H9 (cell line): ENCODE data around the gene MTHFD2. TPM values are rescaled to one million over a fixed set of nuclear protein-coding genes. Genes with fewer than 3 reads are reported as not detected.

ENCODE experiments used
- DNase-seq: peaks from one replicate; pipeline ENCODE4 v3.0.0-alpha.2; 2017
- H2AFZ ChIP-seq: one replicate; pipeline ENCODE4 v1.6.1; 2013; ENCODE audit warnings: mild to moderate bottlenecking, low read length, control low read depth, moderate library complexity
- H2AK5ac ChIP-seq: 2 replicates; pipeline ENCODE4 v1.6.1; 2013; ENCODE audit warnings: low read length, control low read depth, mixed read lengths; ENCODE audit not compliant: insufficient read length
- H2BK120ac ChIP-seq: one replicate; pipeline ENCODE4 v1.6.1; 2013; ENCODE audit warnings: low read depth, mild to moderate bottlenecking, low read length, control low read depth, inconsistent platforms; ENCODE audit not compliant: poor library complexity, severe bottlenecking
- H2BK12ac ChIP-seq: 2 replicates; pipeline ENCODE4 v1.6.1; 2013; ENCODE audit warnings: low read length, control low read depth, mixed read lengths, low read depth; ENCODE audit not compliant: insufficient read length
- H2BK15ac ChIP-seq: 2 replicates; pipeline ENCODE4 v1.6.1; 2013; ENCODE audit warnings: low read depth, low read length, control low read depth
- H2BK20ac ChIP-seq: one replicate; pipeline ENCODE4 v1.6.1; 2013; ENCODE audit warnings: low read depth, mild to moderate bottlenecking, low read length, control low read depth, inconsistent platforms; ENCODE audit not compliant: poor library complexity, severe bottlenecking
- H2BK5ac ChIP-seq: 2 replicates; pipeline ENCODE4 v1.6.1; 2013; ENCODE audit warnings: low read length, control low read depth, mixed read lengths; ENCODE audit not compliant: insufficient read length
- H3K14ac ChIP-seq: 2 replicates; pipeline ENCODE4 v1.6.1; 2013; ENCODE audit warnings: low read length, control low read depth; ENCODE audit not compliant: insufficient read depth
- H3K18ac ChIP-seq: 2 replicates; pipeline ENCODE4 v1.6.1; 2013; ENCODE audit warnings: low read depth, mild to moderate bottlenecking, mixed read lengths, low read length, control low read depth; ENCODE audit not compliant: insufficient read length
- H3K23ac ChIP-seq: 2 replicates; pipeline ENCODE4 v1.6.1; 2013; ENCODE audit warnings: low read length, control low read depth, mixed read lengths, low read depth; ENCODE audit not compliant: insufficient read length
- H3K23me2 ChIP-seq: 2 replicates; pipeline ENCODE4 v1.6.1; 2013; ENCODE audit warnings: low read depth, mild to moderate bottlenecking, mixed read lengths, low read length, control low read depth; ENCODE audit not compliant: insufficient read length, poor library complexity, severe bottlenecking
- H3K27ac ChIP-seq: 2 replicates; pipeline ENCODE4 v1.5.1; 2013; ENCODE audit warnings: low read length, control low read depth, mixed read lengths, low read depth; ENCODE audit not compliant: insufficient read length
- H3K27me3 ChIP-seq: 2 replicates; pipeline ENCODE4 v1.6.1; 2013; ENCODE audit warnings: low read length, control low read depth, inconsistent platforms; ENCODE audit not compliant: insufficient read depth
- H3K4ac ChIP-seq: 2 replicates; pipeline ENCODE4 v1.6.1; 2013; ENCODE audit warnings: low read depth, mild to moderate bottlenecking, control low read depth, inconsistent platforms, low read length, moderate library complexity
- H3K4me1 ChIP-seq: 2 replicates; pipeline ENCODE4 v1.6.1; 2013; ENCODE audit warnings: low read length, control low read depth, inconsistent platforms; ENCODE audit not compliant: insufficient read depth
- H3K4me2 ChIP-seq: 2 replicates; pipeline ENCODE4 v1.6.1; 2013; ENCODE audit warnings: low read length, control low read depth, mixed read lengths; ENCODE audit not compliant: insufficient read length, insufficient read depth
- H3K56ac ChIP-seq: 2 replicates; pipeline ENCODE4 v1.6.1; 2013; ENCODE audit warnings: low read depth, mild to moderate bottlenecking, mixed read lengths, low read length, control low read depth; ENCODE audit not compliant: insufficient read length
- H3K79me1 ChIP-seq: 2 replicates; pipeline ENCODE4 v1.6.1; 2013; ENCODE audit warnings: low read depth, mild to moderate bottlenecking, moderate library complexity, low read length, control low read depth, inconsistent platforms; ENCODE audit not compliant: insufficient read depth, poor library complexity, severe bottlenecking
- H3K79me2 ChIP-seq: 2 replicates; pipeline ENCODE4 v1.6.1; 2013; ENCODE audit warnings: low read length, control low read depth, inconsistent platforms; ENCODE audit not compliant: insufficient read depth
- H3K9ac ChIP-seq: 2 replicates; pipeline ENCODE4 v1.6.1; 2013; ENCODE audit warnings: low read length, control low read depth, mixed read lengths; ENCODE audit not compliant: insufficient read length; ENCODE audit errors: extremely low read depth
- H3K9me3 ChIP-seq: one replicate; pipeline ENCODE4 v1.6.1; 2013; ENCODE audit warnings: low read depth, low read length, inconsistent platforms; ENCODE audit not compliant: control insufficient read depth
- H3T11ph ChIP-seq: one replicate; pipeline ENCODE4 v1.6.1; 2013; ENCODE audit warnings: mild to moderate bottlenecking, low read length, control low read depth, inconsistent platforms
- H4K20me1 ChIP-seq: one replicate; pipeline ENCODE4 v1.6.1; 2013; ENCODE audit not compliant: control insufficient read depth, insufficient read length, insufficient read depth
- H4K5ac ChIP-seq: 2 replicates; pipeline ENCODE4 v1.6.1; 2013; ENCODE audit warnings: low read depth, mild to moderate bottlenecking, mixed read lengths, low read length, control low read depth; ENCODE audit not compliant: insufficient read length
- H4K8ac ChIP-seq: replicated peaks from 2 replicates; pipeline ENCODE4 v1.6.1; 2013; ENCODE audit warnings: low read length, control low read depth, mixed read lengths, low read depth; ENCODE audit not compliant: insufficient read length
- H4K91ac ChIP-seq: 2 replicates; pipeline ENCODE4 v1.6.1; 2013; ENCODE audit warnings: low read depth, mild to moderate bottlenecking, moderate library complexity, mixed read lengths, low read length, control low read depth; ENCODE audit not compliant: insufficient read length
- H3K27ac Mint-ChIP-seq, 3 experiments: 2 replicates in 2 of 3; 3 replicates in 1 of 3; pipeline ENCODE4 v1.8.0; 2020 to 2021; ENCODE audit warnings: mixed read lengths in 3 of 3, mild to moderate bottlenecking in 1 of 3, moderate library complexity in 1 of 3
- H3K27me3 Mint-ChIP-seq: 2 replicates; pipeline ENCODE4 v1.8.0; 2021; ENCODE audit warnings: low read depth, mild to moderate bottlenecking, moderate library complexity, mixed read lengths
- H3K36me3 Mint-ChIP-seq, 3 experiments: 2 replicates in 2 of 3; 3 replicates in 1 of 3; pipeline ENCODE4 v1.8.0; 2020 to 2021; ENCODE audit warnings: low read depth in 3 of 3, mixed read lengths in 3 of 3; ENCODE audit not compliant: insufficient read depth in 1 of 3
- H3K4me1 Mint-ChIP-seq, 2 experiments: 2 replicates each; pipeline ENCODE4 v1.8.0; 2020; ENCODE audit warnings: mixed read lengths in 2 of 2
- H3K4me3 Mint-ChIP-seq, 2 experiments: 2 replicates in 1 of 2; 3 replicates in 1 of 2; pipeline ENCODE4 v1.8.0; 2020 to 2021; ENCODE audit warnings: mild to moderate bottlenecking in 2 of 2, mixed read lengths in 2 of 2, moderate library complexity in 1 of 2
- H3K9me3 Mint-ChIP-seq, 2 experiments: 2 replicates in 1 of 2; 3 replicates in 1 of 2; pipeline ENCODE4 v1.8.0; 2020; ENCODE audit warnings: mild to moderate bottlenecking in 2 of 2, mixed read lengths in 2 of 2, moderate library complexity in 1 of 2
- WGBS: extraction: QIAGEN DNeasy Blood & Tissue Kit; methylation state at CpG from one replicate; pipeline ENCODE4 v1.1.7; 2013; ENCODE audit warnings: missing lambda C conversion rate, low lambda C conversion rate, mixed read lengths; ENCODE audit not compliant: insufficient read length; ENCODE audit errors: extremely low coverage; 5-methylcytosine and 5-hydroxymethylcytosine counted together
- total RNA-seq: library from RNA; stranded (reverse); gene quantifications from 2 replicates; pipeline ENCODE4 v1.2.1, GENCODE V29; 2021
- TF ChIP-seq, protein P1 (sequence below): fragments of 200-600 bp; sonication (generic); conservative IDR thresholded peaks from 3 replicates; pipeline ENCODE4 v1.8.0; 2021; ENCODE audit warnings: antibody characterized with exemption, mild to moderate bottlenecking

The MTHFD2 gene
- total RNA-seq, 1 experiment from 2014 or later, result 201 TPM

DNA sequence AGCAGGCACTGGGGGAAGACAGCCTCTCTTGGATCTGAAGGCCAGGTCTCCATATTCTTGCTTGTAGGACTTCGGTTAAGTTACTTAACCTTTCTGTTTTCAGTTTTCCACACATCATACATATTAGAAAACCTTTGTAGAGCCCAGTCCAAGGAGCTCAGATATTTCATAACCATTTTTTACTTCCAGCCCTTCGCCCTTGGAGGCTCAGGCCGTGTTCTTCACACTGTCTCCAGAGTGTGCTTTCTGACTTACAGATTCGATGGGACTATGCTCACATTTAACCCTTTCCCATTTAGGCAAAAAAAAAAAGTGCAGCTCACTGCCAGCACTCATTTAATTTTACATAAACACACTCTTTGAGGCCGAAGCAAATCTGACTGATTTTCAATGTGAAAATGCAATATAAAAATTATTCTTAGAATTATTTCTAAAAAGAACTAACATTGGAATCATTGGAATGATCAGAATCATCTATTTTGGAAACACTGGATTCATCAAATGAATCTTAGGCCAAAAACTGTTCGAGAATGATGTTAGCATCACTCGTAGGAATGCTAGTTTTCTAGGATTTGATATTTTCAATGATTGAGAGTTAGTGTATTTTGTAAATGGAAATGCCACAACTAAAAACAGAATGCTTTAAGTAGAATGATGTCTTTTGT lies 55.0 kb downstream of the MTHFD2 start:
- no CpG with 5 or more reads among the region's 7 CpGs for WGBS
- TF ChIP-seq, protein P1, sequence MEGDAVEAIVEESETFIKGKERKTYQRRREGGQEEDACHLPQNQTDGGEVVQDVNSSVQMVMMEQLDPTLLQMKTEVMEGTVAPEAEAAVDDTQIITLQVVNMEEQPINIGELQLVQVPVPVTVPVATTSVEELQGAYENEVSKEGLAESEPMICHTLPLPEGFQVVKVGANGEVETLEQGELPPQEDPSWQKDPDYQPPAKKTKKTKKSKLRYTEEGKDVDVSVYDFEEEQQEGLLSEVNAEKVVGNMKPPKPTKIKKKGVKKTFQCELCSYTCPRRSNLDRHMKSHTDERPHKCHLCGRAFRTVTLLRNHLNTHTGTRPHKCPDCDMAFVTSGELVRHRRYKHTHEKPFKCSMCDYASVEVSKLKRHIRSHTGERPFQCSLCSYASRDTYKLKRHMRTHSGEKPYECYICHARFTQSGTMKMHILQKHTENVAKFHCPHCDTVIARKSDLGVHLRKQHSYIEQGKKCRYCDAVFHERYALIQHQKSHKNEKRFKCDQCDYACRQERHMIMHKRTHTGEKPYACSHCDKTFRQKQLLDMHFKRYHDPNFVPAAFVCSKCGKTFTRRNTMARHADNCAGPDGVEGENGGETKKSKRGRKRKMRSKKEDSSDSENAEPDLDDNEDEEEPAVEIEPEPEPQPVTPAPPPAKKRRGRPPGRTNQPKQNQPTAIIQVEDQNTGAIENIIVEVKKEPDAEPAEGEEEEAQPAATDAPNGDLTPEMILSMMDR, result no peak

More for the DNA sequence above, 55.0 kb downstream of the MTHFD2 start:
- Histone ChIP-seq H3K4me1 (no peaks in the 10 kb centered on the region), H3K4me2 (no peak overlapping the region), H4K8ac (no peak overlapping the region), H2AK5ac (no peak overlapping the region), H2BK12ac (no peak overlapping the region), H3K79me2 (no peaks in the 10 kb centered on the region), H3K56ac (no peak overlapping the region), H3K23ac (no peak overlapping the region), H3K9ac (no peak overlapping the region), H4K20me1 (no peaks in the 10 kb centered on the region), H2BK120ac (no peak overlapping the region), H3K27ac (no peak overlapping the region), H3K14ac (no peak overlapping the region), H3T11ph (no peak overlapping the region), H2BK20ac (no peak overlapping the region), H3K18ac (no peak overlapping the region), H2AFZ (no peak overlapping the region), H3K23me2 (no peaks in the 10 kb centered on the region), H3K4ac (no peak overlapping the region), H4K5ac (no peak overlapping the region), H4K91ac (no peak overlapping the region), H3K27me3 (no peaks in the 10 kb centered on the region), H3K79me1 (no peaks in the 10 kb centered on the region), H3K9me3 (no peaks in the 10 kb centered on the region), H2BK15ac (no peak overlapping the region), H2BK5ac (no peak overlapping the region)
- H3K27me3 Mint-ChIP-seq, result peaks cover 5% of the 10 kb centered on the region
- no peaks in the 10 kb centered on the region; a peak in 1 of 7 replicates for H3K36me3 Mint-ChIP-seq
- H3K9me3 Mint-ChIP-seq, result no peaks in the 10 kb centered on the region
- no peak for DNase-seq
- H3K4me1 Mint-ChIP-seq, result peaks cover under 1% of the 10 kb centered on the region in 2 experiments
- H3K27ac Mint-ChIP-seq, result no peak overlapping the region
- H3K4me3 Mint-ChIP-seq, result no peak overlapping the region
